Spinal cord (tissue), 10 donors: ENCODE measurements around the gene OPALIN. TPM values are rescaled to one million over a fixed set of nuclear protein-coding genes. Genes with fewer than 3 reads are reported as not detected.

Experiments
- DNase-seq, 6 donors: peaks; one replicate each; pipeline versions ENCODE4 v3.0.0 to v3.0.0-alpha.2; 2013 to 2015; ENCODE audit warnings: low spot score in 6 of 6, low read depth in 4 of 6
- H3K27ac ChIP-seq: one replicate; pipeline ENCODE4 v1.5.1; 2013; ENCODE audit warnings: low read depth, low read length, control low read depth
- H3K27me3 ChIP-seq: one replicate; pipeline ENCODE4 v1.6.1; 2013; ENCODE audit warnings: low read length; ENCODE audit not compliant: control insufficient read depth, insufficient read depth
- H3K36me3 ChIP-seq: one replicate; pipeline ENCODE4 v1.6.1; 2013; ENCODE audit warnings: low read length; ENCODE audit not compliant: control insufficient read depth, insufficient read depth
- H3K4me1 ChIP-seq: one replicate; pipeline ENCODE4 v1.6.1; 2013; ENCODE audit warnings: low read length; ENCODE audit not compliant: control insufficient read depth, insufficient read depth
- H3K4me3 ChIP-seq: one replicate; pipeline ENCODE4 v1.5.1; 2013; ENCODE audit warnings: low read depth, low read length, control low read depth
- H3K9me3 ChIP-seq: one replicate; pipeline ENCODE4 v1.6.1; 2013; ENCODE audit warnings: low read length; ENCODE audit not compliant: control insufficient read depth, insufficient read depth
- WGBS: methylation state at CpG from one replicate; pipeline ENCODE4 v1.1.5; 2013; ENCODE audit warnings: missing lambda C conversion rate; ENCODE audit not compliant: insufficient coverage; 5-methylcytosine and 5-hydroxymethylcytosine counted together
- polyA plus RNA-seq, 2 donors: library from polyadenylated mRNA; unstranded; fragments of 120-200 nt; gene quantifications; one replicate each; pipeline ENCODE4 v1.2.1, GENCODE V29; 2013; ENCODE audit not compliant: insufficient read length in 2 of 2
- total RNA-seq, 2 donors: library from RNA; depleted of rRNA in 1 of 2; stranded (reverse); fragments of 120-200 nt in 1 of 2; fragments of >200 nt in 1 of 2; gene quantifications; one replicate each; pipeline versions ENCODE4 v1.2.3 to v1.2.4, GENCODE V29; 2013 to 2014
- donor health status: healthy.

Gene OPALIN
- total and polyA plus RNA-seq, 4 donors = 0.79 to 4.8 (median 0.85) TPM

GRCh38 chr10:96376483-96376882 is 17.7 kb upstream of the OPALIN start:
- Histone ChIP-seq H3K27me3 (no peaks in the 10 kb centered on the region), H3K27ac (no peak overlapping the region)
- 79% methylated on average over 7 of the region's 7 CpGs for WGBS

GRCh38 chr10:96374985-96375830 is 16.4 kb upstream of the OPALIN start:
- Histone ChIP-seq H3K27me3 (no peaks in the 10 kb centered on the region), H3K4me1 (peaks cover 28% of the 10 kb centered on the region), H3K27ac (peak overlapping the region; percentile 25), H3K4me3 (peak overlapping the region; percentile 45), H3K36me3 (peaks cover 3% of the 10 kb centered on the region), H3K9me3 (no peaks in the 10 kb centered on the region)
- DNase-seq = peak; percentile 74 to 97 (median 86)
- 4% methylated on average over 32 of the region's 36 CpGs for WGBS

More at GRCh38 chr10:96376483-96376882, 17.7 kb upstream of the OPALIN start:
- Histone ChIP-seq H3K4me3 (no peak overlapping the region), H3K9me3 (no peaks in the 10 kb centered on the region), H3K4me1 (peaks cover 28% of the 10 kb centered on the region), H3K36me3 (peaks cover under 1% of the 10 kb centered on the region)
- no peak for DNase-seq

DNA sequence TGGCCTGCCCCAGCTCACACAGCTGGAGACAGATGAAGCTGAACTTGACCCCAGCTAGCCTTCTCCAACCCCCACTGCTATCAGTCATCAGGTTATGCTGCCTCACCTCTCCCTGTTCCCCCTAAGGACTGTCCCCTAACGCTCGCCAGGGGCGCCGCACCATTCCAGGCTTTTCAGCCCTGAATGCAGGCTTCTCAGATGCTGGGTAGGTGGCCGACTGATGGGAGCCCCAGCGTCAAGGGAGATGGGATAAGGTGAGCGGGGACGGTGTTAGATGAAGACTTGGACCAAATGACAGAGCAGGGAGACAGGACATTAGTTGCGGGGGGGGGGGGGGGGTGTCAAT is 15.8 kb upstream of the OPALIN start:
- H3K4me1 ChIP-seq = peaks cover 28% of the 10 kb centered on the region
- WGBS = 19% methylated on average over 8 of the region's 9 CpGs
- H3K36me3 ChIP-seq = peaks cover 6% of the 10 kb centered on the region
- H3K27ac ChIP-seq = no peak overlapping the region
- DNase-seq = peak in 2 of 6 donors; percentile 52 to 54
- H3K27me3 ChIP-seq = no peaks in the 10 kb centered on the region
- H3K9me3 ChIP-seq = no peaks in the 10 kb centered on the region
- H3K4me3 ChIP-seq = peak overlapping the region; percentile 45

- no peaks in the 10 kb centered on the region for H3K9me3 ChIP-seq
- peak in 1 of 6 donors; percentile 27 for DNase-seq
- H3K27me3 ChIP-seq = no peaks in the 10 kb centered on the region
- H3K4me3 ChIP-seq = no peak overlapping the region
- H3K4me1 ChIP-seq = peaks cover 28% of the 10 kb centered on the region
- H3K27ac ChIP-seq = no peak overlapping the region
- WGBS = 70% methylated on average over 5 of the region's 5 CpGs
- H3K36me3 ChIP-seq = peaks cover 6% of the 10 kb centered on the region
Measured at GRCh38 chr10:96374004-96374403, 15.2 kb upstream of the OPALIN start.

- no peaks in the 10 kb centered on the region for H3K27me3 ChIP-seq
Measured at GRCh38 chr10:96371356-96371755, 12.6 kb upstream of the OPALIN start.

DNA sequence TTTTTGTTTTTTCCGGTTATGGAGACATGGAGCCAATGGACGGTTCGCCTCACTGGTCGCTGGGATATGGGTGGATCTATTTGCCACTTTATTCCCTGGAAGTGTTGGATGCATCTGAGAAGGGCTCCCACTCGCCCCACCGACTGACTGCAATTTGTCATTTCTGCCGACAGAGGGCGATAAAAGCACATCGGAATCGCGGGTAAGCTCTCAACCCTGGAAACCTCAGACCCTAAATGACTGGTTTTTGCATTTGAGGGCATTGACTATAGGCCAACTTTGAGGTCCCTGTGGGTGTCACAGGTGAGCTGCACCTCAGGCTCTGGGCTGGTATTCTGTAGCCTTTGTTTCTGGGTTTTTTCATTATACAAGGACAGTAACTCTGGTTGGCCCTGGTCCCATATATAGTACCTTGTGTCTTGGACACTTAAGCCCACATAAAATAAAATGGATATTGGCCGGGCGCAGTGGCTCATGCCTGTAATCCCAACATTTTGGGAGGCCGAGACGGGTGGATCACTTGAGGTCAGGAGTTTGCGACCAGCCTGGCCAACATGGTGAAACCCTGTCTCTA is 11.9 kb upstream of the OPALIN start:
- no peak overlapping the region for H3K27ac ChIP-seq
- 45% methylated on average over 16 of the region's 16 CpGs for WGBS

More at GRCh38 chr10:96371356-96371755, 12.6 kb upstream of the OPALIN start:
- H3K36me3 ChIP-seq = peaks cover 6% of the 10 kb centered on the region
- 89% methylated on average over 11 of the region's 11 CpGs for WGBS
- peaks cover 15% of the 10 kb centered on the region for H3K4me1 ChIP-seq
- H3K27ac ChIP-seq = no peak overlapping the region
- no peak overlapping the region for H3K4me3 ChIP-seq
- no peaks in the 10 kb centered on the region for H3K9me3 ChIP-seq
- DNase-seq = no peak

DNA sequence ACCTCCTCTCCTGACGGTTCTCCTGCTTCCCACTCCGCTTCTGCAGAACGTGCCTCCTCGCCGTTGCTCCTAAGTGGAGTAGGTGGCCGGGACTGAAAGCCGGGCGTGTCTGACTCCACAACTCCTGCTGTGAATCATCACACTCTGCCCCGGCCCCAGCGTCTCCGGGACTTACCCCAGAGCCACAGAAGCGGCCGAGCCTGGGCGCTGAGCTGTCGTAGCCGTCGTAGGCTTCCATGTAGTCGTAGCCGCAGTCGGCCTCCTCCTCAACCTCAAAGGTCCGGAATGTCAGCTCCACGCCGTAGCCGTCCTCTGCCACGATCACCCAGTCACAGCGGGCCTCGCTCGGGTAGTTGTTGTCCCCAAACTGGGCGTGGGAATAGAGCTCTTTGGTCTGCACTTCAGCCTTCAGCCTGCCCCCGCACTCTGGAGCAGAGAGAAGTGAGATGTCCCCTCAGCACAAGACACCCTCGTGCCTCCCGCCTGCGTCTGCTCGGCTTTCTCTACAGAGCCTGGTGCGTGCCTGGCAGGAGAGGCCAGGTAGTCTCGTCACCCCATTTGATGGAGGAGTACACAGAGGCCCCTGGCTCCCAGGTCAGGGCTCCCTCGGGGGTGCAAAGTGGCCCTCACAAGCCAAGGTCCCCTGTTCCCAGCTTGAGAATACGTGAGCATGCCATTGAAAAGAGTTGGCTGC is 11.2 kb upstream of the OPALIN start:
- Histone ChIP-seq H3K36me3 (peaks cover 6% of the 10 kb centered on the region), H3K9me3 (no peaks in the 10 kb centered on the region), H3K27me3 (no peaks in the 10 kb centered on the region), H3K27ac (no peak overlapping the region), H3K4me1 (peaks cover 9% of the 10 kb centered on the region), H3K4me3 (no peak overlapping the region)
- WGBS = 89% methylated on average over 37 of the region's 38 CpGs
- DNase-seq = no peak

More for the DNA sequence above, 11.9 kb upstream of the OPALIN start:
- peak in 4 of 6 donors; percentile 27 to 87 (median 61) for DNase-seq
- Histone ChIP-seq H3K27me3 (no peaks in the 10 kb centered on the region), H3K9me3 (no peaks in the 10 kb centered on the region), H3K4me3 (no peak overlapping the region), H3K36me3 (peaks cover 6% of the 10 kb centered on the region), H3K4me1 (peaks cover 15% of the 10 kb centered on the region)

GRCh38 chr10:96368971-96369370 is 10.2 kb upstream of the OPALIN start:
- no peaks in the 10 kb centered on the region for H3K27me3 ChIP-seq
- H3K4me3 ChIP-seq = no peak overlapping the region
- peaks cover 6% of the 10 kb centered on the region for H3K36me3 ChIP-seq
- no peaks in the 10 kb centered on the region for H3K4me1 ChIP-seq
- H3K9me3 ChIP-seq = no peaks in the 10 kb centered on the region
- WGBS = 77% methylated on average over 4 of the region's 5 CpGs
- DNase-seq = no peak
- no peak overlapping the region for H3K27ac ChIP-seq

DNA sequence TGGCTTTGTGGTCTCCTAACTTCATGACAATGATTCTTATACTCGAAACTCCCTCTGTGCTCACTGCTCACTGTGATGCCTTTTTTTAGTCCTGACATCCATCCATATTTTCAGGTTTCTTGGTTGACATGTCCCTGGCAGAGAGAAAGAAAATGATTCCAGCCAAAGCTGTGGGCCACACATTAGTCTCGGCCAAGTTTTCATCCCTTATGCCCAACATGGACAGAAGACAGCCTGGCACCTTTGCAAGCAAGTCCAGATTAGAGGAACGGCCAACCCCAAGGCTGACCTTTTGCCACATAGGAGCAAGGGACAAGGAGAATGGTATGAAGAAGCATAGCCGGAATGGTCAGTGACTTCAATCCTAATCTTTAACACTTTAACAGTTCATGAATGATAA is 8.7 kb upstream of the OPALIN start:
- WGBS = 100% methylated on average over 2 of the region's 4 CpGs
- Histone ChIP-seq H3K4me1 (no peaks in the 10 kb centered on the region), H3K9me3 (no peaks in the 10 kb centered on the region), H3K36me3 (peaks cover 6% of the 10 kb centered on the region), H3K27me3 (no peaks in the 10 kb centered on the region), H3K4me3 (no peak overlapping the region), H3K27ac (no peak overlapping the region)
- no peak for DNase-seq
